A673 (cell line): ENCODE data around the gene DNAH3. TPM values are rescaled to one million over a fixed set of nuclear protein-coding genes. Genes with fewer than 3 reads are reported as not detected.

Source experiments
- BruUV-seq: library from RNA; stranded (reverse); fragments of 400-500 nt; replicated peaks from 2 replicates; lab custom pipeline; 2021; lab: Mats Ljungman, UMichigan
- CTCF ChIA-PET: fragments of 300-600 bp; sonication (Branson Sonifier 250); formaldehyde crosslinking; loops from one replicate; lab custom pipeline; 2022; ENCODE audit warnings: antibody characterized with exemption; lab: Charles Lee
- POLR2A ChIA-PET: fragments of 300-600 bp; sonication (Branson Sonifier 250); formaldehyde crosslinking; loops from one replicate; lab custom pipeline; 2022; ENCODE audit warnings: antibody characterized with exemption; ENCODE audit not compliant: low non-redundant PET; lab: Charles Lee
- DNase-seq: peaks from one replicate; pipeline ENCODE4 v3.0.0-alpha.2; 2015; ENCODE audit warnings: low spot score
- H3K27ac ChIP-seq: fragments of 200-600 bp; sonication (generic); 2 replicates; pipeline ENCODE4 v1.5.1; 2016; ENCODE audit warnings: mixed run types, low read depth, mild to moderate bottlenecking, mixed read lengths, antibody characterized with exemption, low read length; ENCODE audit not compliant: poor library complexity, severe bottlenecking
- H3K27me3 ChIP-seq: fragments of 200-600 bp; sonication (generic); replicated peaks from 2 replicates; pipeline ENCODE4 v1.6.1; 2017; ENCODE audit warnings: mixed run types, low read depth, mild to moderate bottlenecking, mixed read lengths, antibody characterized with exemption, low read length; ENCODE audit not compliant: insufficient read depth, poor library complexity
- H3K36me3 ChIP-seq: fragments of 200-600 bp; sonication (generic); 2 replicates; pipeline ENCODE4 v1.6.1; 2016; ENCODE audit warnings: mixed run types, mild to moderate bottlenecking, mixed read lengths, antibody characterized with exemption, low read length; ENCODE audit not compliant: insufficient read depth, poor library complexity, severe bottlenecking
- H3K4me1 ChIP-seq: fragments of 200-600 bp; sonication (generic); 2 replicates; pipeline ENCODE4 v1.6.1; 2017; ENCODE audit warnings: mixed run types, mild to moderate bottlenecking, mixed read lengths, antibody characterized with exemption, low read length; ENCODE audit not compliant: insufficient read depth, poor library complexity, severe bottlenecking
- H3K4me3 ChIP-seq: fragments of 200-600 bp; sonication (generic); 2 replicates; pipeline ENCODE4 v1.5.1; 2016; ENCODE audit warnings: low read depth, mixed run types, mild to moderate bottlenecking, mixed read lengths, low read length; ENCODE audit not compliant: poor library complexity, severe bottlenecking
- H3K9me3 ChIP-seq: fragments of 200-600 bp; sonication (generic); 2 replicates; pipeline ENCODE4 v1.6.1; 2016; ENCODE audit warnings: mixed run types, low read depth, mild to moderate bottlenecking, mixed read lengths, antibody characterized with exemption, low read length; ENCODE audit not compliant: poor library complexity, severe bottlenecking
- CTCF ChIP-seq: fragments of 300-800, 200-600 bp; sonication (generic); conservative IDR thresholded peaks from 2 replicates; pipeline ENCODE4 v1.5.1; 2017; ENCODE audit warnings: low read depth, mild to moderate bottlenecking, antibody characterized with exemption, low read length, moderate library complexity, mixed read lengths
- EZH2 ChIP-seq: fragments of 200-600 bp; sonication (generic); IDR thresholded peaks from 2 replicates; pipeline ENCODE4 v1.6.1; 2017; ENCODE audit warnings: borderline replicate concordance, low read depth, mild to moderate bottlenecking, mixed read lengths, antibody characterized with exemption, low read length; ENCODE audit not compliant: poor library complexity, severe bottlenecking
- intact Hi-C: fragments of 100-400 bp; cut with micrococcal nuclease; formaldehyde crosslinking; loops from one replicate; pipeline ENCODE4 v1.10.0; 2022; ENCODE audit not compliant: unreplicated experiment
- total RNA-seq: library from RNA; stranded (reverse); gene quantifications from 2 replicates; pipeline ENCODE4 v1.2.3, GENCODE V29; 2021

Gene DNAH3
- total RNA-seq, 1 experiment from 2014 or later, result not detected

GRCh38 chr16:20901068-20901435 lies 249.6 kb downstream of the DNAH3 start:
- Histone ChIP-seq H3K4me3 (peak overlapping the region; percentile 75), H3K4me1 (peaks cover 20% of the 10 kb centered on the region), H3K9me3 (no peaks in the 10 kb centered on the region), H3K27ac (peak overlapping the region; percentile 96), H3K27me3 (no peaks in the 10 kb centered on the region), H3K36me3 (no peaks in the 10 kb centered on the region)
- POLR2A ChIA-PET, result no interaction called here
- no TSS peak for BruUV-seq
- CTCF ChIA-PET, result no interaction called here
- TF ChIP-seq EZH2, result no peak
- intact Hi-C loops, result no loop called here
- DNase-seq, result no peak

DNA sequence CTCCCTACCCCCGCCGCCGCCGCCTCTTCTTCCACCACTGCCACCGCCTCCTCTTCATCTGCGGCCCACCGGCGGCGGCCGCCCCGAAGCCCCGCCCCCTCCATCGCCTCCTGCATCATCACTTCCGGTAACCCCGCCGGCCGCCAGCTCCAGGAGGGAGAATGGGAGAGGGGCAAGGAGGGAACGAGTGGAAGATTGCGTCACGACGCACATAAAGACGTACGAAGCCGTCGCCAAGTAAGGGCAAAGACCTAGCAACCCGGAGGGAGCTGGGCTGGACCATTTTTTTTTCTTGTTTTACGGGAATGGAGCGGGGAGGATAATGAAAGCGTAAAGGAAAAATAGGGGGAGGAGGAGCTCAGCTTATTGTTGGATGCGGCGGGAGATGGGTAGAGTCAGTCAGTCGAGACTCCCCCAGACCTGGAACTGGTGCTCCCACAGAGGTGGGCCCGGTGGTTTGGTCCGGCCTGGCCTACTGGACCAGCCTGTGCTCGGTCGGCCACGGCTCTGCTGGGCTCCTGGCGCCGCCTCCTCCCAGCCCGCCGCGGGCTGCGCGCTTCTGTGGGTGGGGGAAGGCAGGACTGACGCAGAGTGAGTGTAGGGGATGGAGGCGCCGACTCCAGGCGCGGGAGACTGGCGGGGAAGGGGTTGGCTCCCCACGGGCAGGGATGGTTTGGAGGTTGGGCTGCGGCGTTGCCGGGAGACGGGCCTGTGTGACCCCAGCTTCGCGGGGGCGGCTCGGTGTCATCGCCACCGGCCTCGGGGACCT lies 250.2 kb downstream of the DNAH3 start, which contains the start of the genes DCUN1D3 and LYRM1:
DCUN1D3 (minus strand) TSS at position 60 of the 769 bp plus-strand sequence. CDS start 37,820 bp downstream, outside the sequence.
LYRM1 (plus strand) TSS at position 473 of the 769 bp plus-strand sequence. CDS start 14,785 bp downstream, outside the sequence.
- intact Hi-C loops, result no loop called here
- Histone ChIP-seq H3K4me1 (peaks cover 20% of the 10 kb centered on the region), H3K27ac (peak within 1 kb of the TSS; percentile 96), H3K36me3 (no peaks in the 10 kb centered on the region), H3K27me3 (no peaks in the 10 kb centered on the region), H3K9me3 (no peaks in the 10 kb centered on the region), H3K4me3 (peak within 1 kb of the TSS; percentile 75)
- TF ChIP-seq CTCF, result no peak
- ChIA-PET POLR2A (interaction anchor here (0.7 to 0.8 kb wide), 2 partner anchors 38 to 587 kb away, joined by 5 to 28 read pairs; no protein-coding TSS in a partner anchor), CTCF (no interaction called here)
- DNase-seq, result peak; percentile 98
- BruUV-seq, result no TSS peak

- Histone ChIP-seq H3K36me3 (no peaks in the 10 kb centered on the region), H3K9me3 (no peaks in the 10 kb centered on the region), H3K4me1 (peaks cover 20% of the 10 kb centered on the region), H3K27ac (peak overlapping the region; percentile 96), H3K4me3 (peak overlapping the region; percentile 75), H3K27me3 (no peaks in the 10 kb centered on the region)
- POLR2A ChIA-PET, result interaction anchor here (0.7 to 0.8 kb wide), 2 partner anchors 38 to 588 kb away, joined by 5 to 28 read pairs; no protein-coding TSS in a partner anchor
- no peak for TF ChIP-seq CTCF
- peak; percentile 10 for DNase-seq
- intact Hi-C loops, result no loop called here
- BruUV-seq, result TSS peak; percentile 49
- CTCF ChIA-PET, result no interaction called here
Observed at GRCh38 chr16:20899477-20900298, 251.0 kb downstream of the DNAH3 start.
